Testis (tissue), 3 donors: Measurements from ENCODE around the gene DYNC1I2. TPM values are rescaled to one million over a fixed set of nuclear protein-coding genes. Genes with fewer than 3 reads are reported as not detected.

Experiments
- DNase-seq: peaks from one replicate; pipeline ENCODE4 v3.0.0-alpha.2; 2019
- H3K27ac ChIP-seq, 2 donors: fragments of 200-600 bp; sonication (generic); one replicate each; pipeline ENCODE4 v1.5.1; 2019
- H3K27me3 ChIP-seq: fragments of 200-600 bp; sonication (generic); one replicate; pipeline ENCODE4 v1.5.1; 2019
- H3K36me3 ChIP-seq: fragments of 200-600 bp; sonication (generic); one replicate; pipeline ENCODE4 v1.5.1; 2017; ENCODE audit warnings: low read depth; ENCODE audit errors: missing control alignments
- H3K4me1 ChIP-seq: fragments of 200-600 bp; sonication (generic); one replicate; pipeline ENCODE4 v1.5.1; 2019
- H3K4me3 ChIP-seq, 2 donors: fragments of 200-600 bp; sonication (generic); one replicate each; pipeline ENCODE4 v1.5.1; 2017 to 2019
- H3K9me3 ChIP-seq: fragments of 200-600 bp; sonication (generic); one replicate; pipeline ENCODE4 v1.5.1; 2017
- CTCF ChIP-seq, 3 experiments: fragments of 450-650 bp in 2 of 3; fragments of 200-600 bp in 1 of 3; sonication (generic) in 1 of 3; IDR thresholded peaks; one replicate each; pipeline ENCODE4 v1.5.1; 2016 to 2019; ENCODE audit warnings: antibody characterized with exemption in 3 of 3, mild to moderate bottlenecking in 2 of 3, moderate library complexity in 1 of 3
- POLR2A ChIP-seq: fragments of 450-650 bp; IDR thresholded peaks from one replicate; pipeline ENCODE4 v1.6.1; 2017; ENCODE audit warnings: antibody characterized with exemption, mild to moderate bottlenecking, moderate library complexity
- WGBS, 2 donors: methylation state at CpG; one replicate each; pipeline ENCODE4 v1.1.5; 2018; 5-methylcytosine and 5-hydroxymethylcytosine counted together
- intact Hi-C: fragments of 100-400 bp; cut with DNase I; formaldehyde crosslinking; loops from one replicate; pipeline ENCODE4 v1.15.1; 2023; ENCODE audit warnings: low total_unique reads
- polyA plus RNA-seq: library from polyadenylated mRNA; stranded (reverse); fragments of 350-450 nt; fragmentation: Illumina TruSeq; extraction: RNeasy Lipid Tissue Mini Kit (QIAGEN cat#74804); gene quantifications from one replicate; pipeline ENCODE4 v1.2.3, GENCODE V29; 2014; ENCODE audit warnings: low read depth, low replicate concordance; ENCODE audit not compliant: insufficient read depth
- total RNA-seq, 2 donors: library from RNA; depleted of rRNA; stranded (reverse); fragments of >200 nt; gene quantifications; one replicate each; pipeline ENCODE4 v1.2.3, GENCODE V29; 2016

Gene DYNC1I2
- total and polyA plus RNA-seq, 3 donors from 2014 or later, result 104 to 114 (median 106) TPM

- no peaks in the 10 kb centered on the region for H3K36me3 ChIP-seq
Observed at GRCh38 chr2:171785450-171785849, 98.2 kb downstream of the DYNC1I2 start.

GRCh38 chr2:171787333-171788072 is 100.2 kb downstream of the DYNC1I2 start:
- intact Hi-C loops, result no loop called here
- TF ChIP-seq CTCF (IDR thresholded peaks at IDR 0.05), result no peak
- no peak for TF ChIP-seq POLR2A
- Histone ChIP-seq H3K4me3 (no peak overlapping the region), H3K27ac (no peak overlapping the region), H3K9me3 (no peaks in the 10 kb centered on the region), H3K36me3 (no peaks in the 10 kb centered on the region), H3K27me3 (no peaks in the 10 kb centered on the region), H3K4me1 (no peaks in the 10 kb centered on the region)
- no peak for DNase-seq
- 86 to 91% methylated on average over 11 of the region's 11 CpGs for WGBS, 2 donors

More at GRCh38 chr2:171785450-171785849, 98.2 kb downstream of the DYNC1I2 start:
- no peak for DNase-seq
- 68 to 79% methylated on average over 3 of the region's 3 CpGs for WGBS, 2 donors
- no peak for TF ChIP-seq POLR2A
- no peak for TF ChIP-seq CTCF (IDR thresholded peaks at IDR 0.05)
- Histone ChIP-seq H3K4me3 (no peak overlapping the region), H3K27ac (no peak overlapping the region), H3K4me1 (no peaks in the 10 kb centered on the region), H3K27me3 (no peaks in the 10 kb centered on the region), H3K9me3 (no peaks in the 10 kb centered on the region)
- intact Hi-C loops, result no loop called here

GRCh38 chr2:171788316-171788993 is 101.2 kb downstream of the DYNC1I2 start:
- Histone ChIP-seq H3K27me3 (no peaks in the 10 kb centered on the region), H3K27ac (no peak overlapping the region), H3K9me3 (no peaks in the 10 kb centered on the region), H3K4me3 (no peak overlapping the region), H3K36me3 (no peaks in the 10 kb centered on the region), H3K4me1 (no peaks in the 10 kb centered on the region)
- DNase-seq, result no peak
- intact Hi-C loops, result no loop called here
- WGBS, 2 donors, result 76 to 84% methylated on average over 7 of the region's 7 CpGs
- TF ChIP-seq CTCF (IDR thresholded peaks at IDR 0.05) (no peak), POLR2A (no peak)

GRCh38 chr2:171789956-171790355 is 102.7 kb downstream of the DYNC1I2 start:
- intact Hi-C loops, result no loop called here
- TF ChIP-seq POLR2A, result no peak
- no peak for TF ChIP-seq CTCF (IDR thresholded peaks at IDR 0.05)
- DNase-seq, result no peak
- no peaks in the 10 kb centered on the region for H3K9me3 ChIP-seq
- H3K27me3 ChIP-seq, result no peaks in the 10 kb centered on the region
- H3K4me3 ChIP-seq, result no peak overlapping the region
- no peak overlapping the region for H3K27ac ChIP-seq
- no peaks in the 10 kb centered on the region for H3K36me3 ChIP-seq
- WGBS, 2 donors, result 76 to 90% methylated on average over 6 of the region's 6 CpGs
- no peaks in the 10 kb centered on the region for H3K4me1 ChIP-seq
